ENCODE results near the gene CDC34. TPM values are rescaled to one million over a fixed set of nuclear protein-coding genes. Genes with fewer than 3 reads are reported as not detected.
A peak's percentile ranks its signal among the peaks of the same experiment; 100 is the strongest.

Gene CDC34
- total and polyA plus RNA-seq, 5 donors from 2014 or later, result 32.2 to 39.2 (median 36.9) TPM

GRCh38 chr19:498977-499623, 32.5 kb upstream of the CDC34 start:
- Mint-ChIP-seq H3K36me3 (no peaks in the 10 kb centered on the region), H3K4me3 (peak overlapping the region in 1 of 4 donors; percentile 88), H3K9me3 (peaks cover 0 to 2% (median 0%) of the 10 kb centered on the region in 7 donors), H3K27me3 (peaks cover 24% of the 10 kb centered on the region), H3K4me1 (peaks cover 0 to 18% (median 0%) of the 10 kb centered on the region in 4 donors), H3K27ac (peak overlapping the region in 1 of 3 donors; percentile 90)
- no peaks in the 10 kb centered on the region for H3K36me3 ChIP-seq (ENCODE audit: control insufficient read depth, insufficient read depth, low read length)
- peaks cover 4% of the 10 kb centered on the region for H3K27me3 ChIP-seq (ENCODE audit: control insufficient read depth, insufficient read depth, low read length)
- peaks cover 11% of the 10 kb centered on the region for H3K4me1 ChIP-seq (ENCODE audit: control insufficient read depth, insufficient read depth, low read length, poor library complexity, severe bottlenecking)
- no peak overlapping the region for H3K27ac ChIP-seq (ENCODE audit: insufficient read depth, low read length, poor library complexity, severe bottlenecking)
- no peak for DNase-seq
- no peaks in the 10 kb centered on the region for H3K9me3 ChIP-seq (ENCODE audit: control insufficient read depth in 2 of 2, low read length in 2 of 2)
- ATAC-seq (ENCODE audit: low read depth in 2 of 2), result no peak
- no peak overlapping the region for H3K4me3 ChIP-seq (ENCODE audit: low read depth, low read length)

- H3K36me3 Mint-ChIP-seq, result no peaks in the 10 kb centered on the region
- no peak for DNase-seq
- Histone ChIP-seq H3K4me3 (ENCODE audit: low read depth, low read length) (no peak overlapping the region), H3K9me3 (ENCODE audit: control insufficient read depth in 2 of 2, low read length in 2 of 2) (no peaks in the 10 kb centered on the region), H3K4me1 (ENCODE audit: control insufficient read depth, insufficient read depth, low read length, poor library complexity, severe bottlenecking) (peaks cover 15% of the 10 kb centered on the region), H3K27me3 (ENCODE audit: control insufficient read depth, insufficient read depth, low read length) (peaks cover 4% of the 10 kb centered on the region), H3K27ac (ENCODE audit: insufficient read depth, low read length, poor library complexity, severe bottlenecking) (no peak overlapping the region), H3K36me3 (ENCODE audit: control insufficient read depth, insufficient read depth, low read length) (no peaks in the 10 kb centered on the region)
- peaks cover 0 to 19% (median 5%) of the 10 kb centered on the region in 4 donors for H3K4me1 Mint-ChIP-seq
- no peak overlapping the region for H3K4me3 Mint-ChIP-seq
- ATAC-seq (ENCODE audit: low read depth in 2 of 2), result no peak
- peaks cover 16% of the 10 kb centered on the region for H3K27me3 Mint-ChIP-seq
- no peak overlapping the region for H3K27ac Mint-ChIP-seq
- H3K9me3 Mint-ChIP-seq, result peaks cover 0 to 2% (median 0%) of the 10 kb centered on the region in 7 donors
Measured at GRCh38 chr19:501646-502045, 29.9 kb upstream of the CDC34 start.

GRCh38 chr19:504616-505015, 26.9 kb upstream of the CDC34 start:
- no peaks in the 10 kb centered on the region for H3K27me3 ChIP-seq (ENCODE audit: control insufficient read depth, insufficient read depth, low read length)
- ATAC-seq (ENCODE audit: low read depth in 2 of 2), result no peak
- peaks cover 27% of the 10 kb centered on the region for H3K4me1 ChIP-seq (ENCODE audit: control insufficient read depth, insufficient read depth, low read length, poor library complexity, severe bottlenecking)
- no peaks in the 10 kb centered on the region for H3K36me3 Mint-ChIP-seq
- H3K27ac Mint-ChIP-seq, result no peak overlapping the region
- DNase-seq, result no peak
- H3K4me3 Mint-ChIP-seq, result no peak overlapping the region
- no peak overlapping the region for H3K4me3 ChIP-seq (ENCODE audit: low read depth, low read length)
- H3K4me1 Mint-ChIP-seq, result peaks cover 5 to 30% (median 13%) of the 10 kb centered on the region in 4 donors
- H3K36me3 ChIP-seq (ENCODE audit: control insufficient read depth, insufficient read depth, low read length), result no peaks in the 10 kb centered on the region
- no peak overlapping the region for H3K27ac ChIP-seq (ENCODE audit: insufficient read depth, low read length, poor library complexity, severe bottlenecking)
- H3K27me3 Mint-ChIP-seq, result peaks cover 5% of the 10 kb centered on the region
- no peaks in the 10 kb centered on the region for H3K9me3 ChIP-seq (ENCODE audit: control insufficient read depth in 2 of 2, low read length in 2 of 2)
- H3K9me3 Mint-ChIP-seq, result peaks cover 0 to 2% (median 0%) of the 10 kb centered on the region in 7 donors

GRCh38 chr19:506404-507285, 24.9 kb upstream of the CDC34 start:
- Mint-ChIP-seq H3K9me3 (peaks cover 0 to 2% (median 0%) of the 10 kb centered on the region in 7 donors), H3K27me3 (peaks cover 4% of the 10 kb centered on the region), H3K36me3 (no peaks in the 10 kb centered on the region), H3K4me1 (peaks cover 11 to 44% (median 25%) of the 10 kb centered on the region in 4 donors), H3K4me3 (peak overlapping the region; percentile 93 to 99 (median 98)), H3K27ac (peak overlapping the region; percentile 96 to 100 (median 99))
- peak; percentile 91 to 99 (median 98) for DNase-seq
- Histone ChIP-seq H3K4me3 (ENCODE audit: low read depth, low read length) (peak overlapping the region; percentile 90), H3K27ac (ENCODE audit: insufficient read depth, low read length, poor library complexity, severe bottlenecking) (peak overlapping the region; percentile 94), H3K4me1 (ENCODE audit: control insufficient read depth, insufficient read depth, low read length, poor library complexity, severe bottlenecking) (peaks cover 45% of the 10 kb centered on the region), H3K36me3 (ENCODE audit: control insufficient read depth, insufficient read depth, low read length) (no peaks in the 10 kb centered on the region), H3K27me3 (ENCODE audit: control insufficient read depth, insufficient read depth, low read length) (no peaks in the 10 kb centered on the region), H3K9me3 (ENCODE audit: control insufficient read depth in 2 of 2, low read length in 2 of 2) (no peaks in the 10 kb centered on the region)
- peak; percentile 65 to 66 for ATAC-seq (ENCODE audit: low read depth in 2 of 2)

GRCh38 chr19:507286-508203, 24.0 kb upstream of the CDC34 start, which contains the start of gene TPGS1:
TPGS1 (plus strand) TSS chr19:507497; CDS start chr19:507507, 10 bp downstream.
- no peaks in the 10 kb centered on the region for H3K27me3 ChIP-seq (ENCODE audit: control insufficient read depth, insufficient read depth, low read length)
- Mint-ChIP-seq H3K9me3 (no peaks in the 10 kb centered on the region), H3K4me3 (peak within 1 kb of the TSS; percentile 93 to 99 (median 98)), H3K36me3 (no peaks in the 10 kb centered on the region), H3K4me1 (peaks cover 11 to 53% (median 27%) of the 10 kb centered on the region in 4 donors), H3K27me3 (peaks cover 4% of the 10 kb centered on the region), H3K27ac (peak within 1 kb of the TSS; percentile 96 to 100 (median 99))
- peak in 2 of 3 donors; percentile 82 to 88 for DNase-seq
- peak within 1 kb of the TSS; percentile 94 for H3K27ac ChIP-seq (ENCODE audit: insufficient read depth, low read length, poor library complexity, severe bottlenecking)
- no peaks in the 10 kb centered on the region for H3K36me3 ChIP-seq (ENCODE audit: control insufficient read depth, insufficient read depth, low read length)
- ATAC-seq (ENCODE audit: low read depth in 2 of 2), result peak; percentile 54 to 55
- H3K9me3 ChIP-seq (ENCODE audit: control insufficient read depth in 2 of 2, low read length in 2 of 2), result no peaks in the 10 kb centered on the region
- peaks cover 54% of the 10 kb centered on the region for H3K4me1 ChIP-seq (ENCODE audit: control insufficient read depth, insufficient read depth, low read length, poor library complexity, severe bottlenecking)
- H3K4me3 ChIP-seq (ENCODE audit: low read depth, low read length), result peak within 1 kb of the TSS; percentile 90

- H3K4me1 Mint-ChIP-seq, result peaks cover 11 to 56% (median 27%) of the 10 kb centered on the region in 4 donors
- peak overlapping the region; percentile 93 to 99 (median 98) for H3K4me3 Mint-ChIP-seq
- Histone ChIP-seq H3K4me1 (ENCODE audit: control insufficient read depth, insufficient read depth, low read length, poor library complexity, severe bottlenecking) (peaks cover 55% of the 10 kb centered on the region), H3K27ac (ENCODE audit: insufficient read depth, low read length, poor library complexity, severe bottlenecking) (peak overlapping the region; percentile 94), H3K27me3 (ENCODE audit: control insufficient read depth, insufficient read depth, low read length) (no peaks in the 10 kb centered on the region), H3K9me3 (ENCODE audit: control insufficient read depth in 2 of 2, low read length in 2 of 2) (no peaks in the 10 kb centered on the region), H3K36me3 (ENCODE audit: control insufficient read depth, insufficient read depth, low read length) (no peaks in the 10 kb centered on the region), H3K4me3 (ENCODE audit: low read depth, low read length) (peak overlapping the region; percentile 67)
- peaks cover 4% of the 10 kb centered on the region for H3K27me3 Mint-ChIP-seq
- peak overlapping the region; percentile 35 to 71 (median 62) for H3K27ac Mint-ChIP-seq
- no peaks in the 10 kb centered on the region for H3K36me3 Mint-ChIP-seq
- ATAC-seq (ENCODE audit: low read depth in 2 of 2) (no peak), DNase-seq (no peak)
- no peaks in the 10 kb centered on the region for H3K9me3 Mint-ChIP-seq
Measured at GRCh38 chr19:508204-509150, 23.1 kb upstream of the CDC34 start.

Measured in CD4-positive, CD25-positive, alpha-beta regulatory T cell (primary cell).